H1 (cell line): ENCODE results near the gene BEST2. TPM values are rescaled to one million over a fixed set of nuclear protein-coding genes. Genes with fewer than 3 reads are reported as not detected.

ENCODE experiments used
- CTCF ChIA-PET: fragments of 300-600 bp; sonication (Branson Sonifier 250); formaldehyde crosslinking; loops from one replicate; lab custom pipeline; 2021; ENCODE audit not compliant: partially characterized antibody; lab: Charles Lee
- POLR2A ChIA-PET: fragments of 300-600 bp; sonication (Branson Sonifier 250); formaldehyde crosslinking; loops from one replicate; lab custom pipeline; 2021; ENCODE audit warnings: inconsistent platforms; ENCODE audit not compliant: partially characterized antibody; lab: Charles Lee
- DNase-seq, 2 experiments: peaks; one replicate each; pipeline versions ENCODE4 v3.0.0 to v3.0.0-alpha.2; 2010 to 2022; ENCODE audit warnings: low spot score in 2 of 2, low read depth in 1 of 2, mixed read lengths in 1 of 2
- FAIRE-seq: peaks from 2 replicates; lab custom pipeline; 2011; peaks lifted over from hg19 to GRCh38; lab: Jason Lieb, UNC
- H2AFZ ChIP-seq: 2 replicates; pipeline ENCODE4 v1.8.1; 2012; ENCODE audit warnings: low read length, inconsistent platforms
- H2AK5ac ChIP-seq: 2 replicates; pipeline ENCODE4 v1.6.1; 2013; ENCODE audit warnings: low read depth, low read length
- H2BK120ac ChIP-seq: replicated peaks from 2 replicates; pipeline ENCODE3; 2013; ENCODE audit warnings: low read depth, low read length, inconsistent platforms
- H2BK12ac ChIP-seq: 2 replicates; pipeline ENCODE4 v1.6.1; 2013; ENCODE audit warnings: low read depth, low read length
- H2BK15ac ChIP-seq: 2 replicates; pipeline ENCODE4 v1.6.1; 2013; ENCODE audit warnings: low read length
- H2BK20ac ChIP-seq: 2 replicates; pipeline ENCODE4 v1.6.1; 2013; ENCODE audit warnings: low read length
- H2BK5ac ChIP-seq: 2 replicates; pipeline ENCODE4 v1.6.1; 2013; ENCODE audit warnings: low read depth, low read length
- H3K14ac ChIP-seq: 2 replicates; pipeline ENCODE4 v1.6.1; 2013; ENCODE audit warnings: inconsistent platforms; ENCODE audit not compliant: insufficient read length
- H3K18ac ChIP-seq: 2 replicates; pipeline ENCODE4 v1.6.1; 2013; ENCODE audit warnings: low read length; ENCODE audit errors: extremely low read depth
- H3K23ac ChIP-seq: 2 replicates; pipeline ENCODE4 v1.6.1; 2013; ENCODE audit warnings: inconsistent platforms; ENCODE audit not compliant: insufficient read length
- H3K23me2 ChIP-seq: 2 replicates; pipeline ENCODE4 v1.6.1; 2013; ENCODE audit warnings: low read depth, low read length
- H3K27ac ChIP-seq: 2 replicates; pipeline ENCODE4 v1.6.1; 2011; ENCODE audit warnings: low read depth, low read length, inconsistent platforms
- H3K27me3 ChIP-seq, 4 experiments: replicated peaks in 1 of 4; 1 replicate in 1 of 4; 2 replicates in 3 of 4; pipeline versions ENCODE4 v1.6.1 to v1.8.1; 2011 to 2013; ENCODE audit warnings: low read length in 3 of 4, mild to moderate bottlenecking in 3 of 4, inconsistent platforms in 2 of 4, mixed read lengths in 2 of 4, moderate library complexity in 1 of 4; ENCODE audit not compliant: control insufficient read depth in 3 of 4, insufficient read depth in 3 of 4; ENCODE audit errors: extremely low read depth in 1 of 4
- H3K36me3 ChIP-seq, 4 experiments: 2 replicates each; pipeline versions ENCODE4 v1.6.1 to v1.8.1; 2011 to 2013; ENCODE audit warnings: mild to moderate bottlenecking in 4 of 4, low read length in 3 of 4, moderate library complexity in 2 of 4, control low read depth in 1 of 4, inconsistent platforms in 1 of 4; ENCODE audit not compliant: insufficient read depth in 4 of 4, control insufficient read depth in 2 of 4
- H3K4ac ChIP-seq: replicated peaks from 2 replicates; pipeline ENCODE3; 2013; ENCODE audit warnings: low read length, low read depth, mixed read lengths, inconsistent platforms; ENCODE audit not compliant: insufficient read length
- H3K4me1 ChIP-seq, 4 experiments: replicated peaks in 1 of 4; 1 replicate in 1 of 4; 2 replicates in 3 of 4; pipeline versions ENCODE4 v1.6.1 to v1.8.1; 2011 to 2013; ENCODE audit warnings: low read length in 3 of 4, inconsistent platforms in 2 of 4, mixed read lengths in 1 of 4; ENCODE audit not compliant: insufficient read depth in 4 of 4, control insufficient read depth in 3 of 4
- H3K4me2 ChIP-seq, 2 experiments: 2 replicates each; pipeline versions ENCODE4 v1.6.1 to v1.8.1; 2011 to 2013; ENCODE audit warnings: low read depth in 2 of 2, low read length in 2 of 2, control low read depth in 1 of 2, inconsistent platforms in 1 of 2, mild to moderate bottlenecking in 1 of 2; ENCODE audit not compliant: insufficient read depth in 1 of 2
- H3K4me3 ChIP-seq, 4 experiments: fragments of 200-600, 300-600 bp in 1 of 4; sonication (generic), shearing (Covaris generic), sonication (Bioruptor Twin) in 1 of 4; 2 replicates each; pipeline versions ENCODE4 v1.5.1 to v1.8.1; 2011 to 2016; ENCODE audit warnings: low read length in 4 of 4, low read depth in 3 of 4, control low read depth in 2 of 4, inconsistent platforms in 2 of 4, mild to moderate bottlenecking in 2 of 4, mixed read lengths in 1 of 4, moderate library complexity in 1 of 4; ENCODE audit not compliant: insufficient read depth in 2 of 4; ENCODE audit errors: extremely low read depth in 1 of 4
- H3K56ac ChIP-seq: replicated peaks from 2 replicates; pipeline ENCODE3; 2013; ENCODE audit warnings: low read depth, mild to moderate bottlenecking, mixed read lengths, low read length, inconsistent platforms; ENCODE audit not compliant: insufficient read length
- H3K79me1 ChIP-seq: 2 replicates; pipeline ENCODE4 v1.6.1; 2013; ENCODE audit warnings: low read depth, low read length, control low read depth
- H3K79me2 ChIP-seq, 2 experiments: 2 replicates each; pipeline versions ENCODE4 v1.6.1 to v1.8.1; 2012 to 2013; ENCODE audit warnings: low read length in 2 of 2, mild to moderate bottlenecking in 2 of 2, inconsistent platforms in 1 of 2; ENCODE audit not compliant: insufficient read depth in 2 of 2, control insufficient read depth in 1 of 2
- H3K9ac ChIP-seq, 4 experiments: replicated peaks in 1 of 4; 1 replicate in 1 of 4; 2 replicates in 3 of 4; pipeline versions ENCODE4 v1.6.1 to v1.8.1; 2011 to 2013; ENCODE audit warnings: low read depth in 3 of 4, low read length in 3 of 4, control low read depth in 2 of 4, mild to moderate bottlenecking in 2 of 4, moderate library complexity in 2 of 4, inconsistent platforms in 1 of 4; ENCODE audit errors: extremely low read depth in 1 of 4
- H3K9me3 ChIP-seq, 2 experiments: 2 replicates each; pipeline versions ENCODE4 v1.6.1 to v1.8.1; 2012 to 2013; ENCODE audit warnings: mild to moderate bottlenecking in 2 of 2, moderate library complexity in 2 of 2, control low read depth in 1 of 2, inconsistent platforms in 1 of 2, low read depth in 1 of 2, low read length in 1 of 2, mixed read lengths in 1 of 2; ENCODE audit not compliant: insufficient read depth in 2 of 2
- H4K20me1 ChIP-seq, 2 experiments: replicated peaks in 1 of 2; 2 replicates each; pipeline versions ENCODE3 to v1.8.1; 2011 to 2013; ENCODE audit warnings: inconsistent platforms in 2 of 2, low read length in 2 of 2, mild to moderate bottlenecking in 1 of 2; ENCODE audit not compliant: insufficient read depth in 2 of 2, control insufficient read depth in 1 of 2
- H4K5ac ChIP-seq: 2 replicates; pipeline ENCODE4 v1.6.1; 2013; ENCODE audit warnings: low read length, low read depth, mixed read lengths, inconsistent platforms; ENCODE audit not compliant: insufficient read length
- H4K8ac ChIP-seq: 2 replicates; pipeline ENCODE4 v1.8.0; 2013; ENCODE audit warnings: mild to moderate bottlenecking, moderate library complexity, low read length, inconsistent platforms; ENCODE audit not compliant: insufficient read depth; ENCODE audit errors: extremely low read depth
- H4K91ac ChIP-seq: replicated peaks from 2 replicates; pipeline ENCODE3; 2013; ENCODE audit warnings: low read length, mixed read lengths, inconsistent platforms; ENCODE audit not compliant: insufficient read length
- POU5F1 ChIP-seq: IDR thresholded peaks from 2 replicates; pipeline ENCODE4 v1.6.1; 2011; ENCODE audit warnings: low read depth, mild to moderate bottlenecking, low read length, moderate library complexity
- RBBP5 ChIP-seq: IDR thresholded peaks from 2 replicates; pipeline ENCODE4 v1.7.1; 2012; ENCODE audit warnings: low read depth, mild to moderate bottlenecking, inconsistent platforms, low read length, moderate library complexity, borderline replicate concordance
- ZNF274 ChIP-seq: IDR thresholded peaks from 2 replicates; pipeline ENCODE4 v1.7.0; 2012; ENCODE audit warnings: low read length, borderline replicate concordance; ENCODE audit errors: extremely low read depth
- WGBS, 2 experiments: shearing (Covaris generic) in 1 of 2; methylation state at CpG; one replicate each; pipeline versions ENCODE4 v1.1.6 to v1.1.7; 2013 to 2015; ENCODE audit warnings: low lambda C conversion rate in 2 of 2, mixed read lengths in 2 of 2, inconsistent platforms in 1 of 2, low coverage in 1 of 2, missing lambda C conversion rate in 1 of 2; ENCODE audit not compliant: insufficient replicate concordance in 2 of 2, insufficient coverage in 1 of 2, insufficient read length in 1 of 2; ENCODE audit errors: extremely low coverage in 1 of 2, missing lambda C conversion rate in 1 of 2; 5-methylcytosine and 5-hydroxymethylcytosine counted together
- polyA plus RNA-seq, 7 experiments: library from polyadenylated mRNA; depleted of rRNA in 3 of 7; stranded (reverse) in 5 of 7; unstranded in 2 of 7; fragments of >200 nt in 5 of 7; fragments of 200-250 nt in 2 of 7; gene quantifications; 1 replicate in 5 of 7; 2 replicates in 1 of 7; 4 replicates in 1 of 7; pipeline versions ENCODE4 v1.2.1 to v1.2.3, GENCODE V29; 2011 to 2013; ENCODE audit warnings: missing spikeins in 2 of 7, mixed read lengths in 2 of 7
- total RNA-seq: library from RNA; stranded (reverse); fragmentation: NEBNext Ultra II Directional; extraction: Animal tissue kit (Norgen Biotek cat#: 25700); gene quantifications from 2 replicates; pipeline ENCODE4 v1.2.1, GENCODE V29; 2021

Gene BEST2
- total and polyA plus RNA-seq, 2 of the 8 experiments (the other 6 are each of a cell fraction or from before 2014, with no cell fraction given) = 4.6 to 7.3 TPM

DNA sequence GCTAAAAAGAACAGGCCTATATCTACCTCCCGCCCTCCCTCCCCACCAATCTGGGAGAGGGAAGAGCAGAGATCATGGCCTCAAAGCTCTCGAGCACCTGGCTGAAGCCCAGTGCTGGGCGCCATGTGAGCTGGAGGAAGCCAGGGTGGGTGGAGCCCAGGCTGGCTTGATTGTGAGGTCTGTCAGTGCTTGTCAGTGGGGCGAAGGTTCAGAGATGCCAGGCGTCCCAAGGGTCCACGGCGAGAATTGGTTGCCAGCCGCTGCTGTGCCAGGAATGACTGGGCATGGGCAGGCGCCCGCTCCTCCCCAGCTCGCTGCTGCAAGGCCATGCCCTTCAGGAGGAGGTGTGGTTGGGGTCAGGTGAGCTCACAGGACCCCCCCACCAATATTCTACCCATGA lies 11.5 kb downstream of the BEST2 start:
- Histone ChIP-seq H3K23ac (no peak overlapping the region), H2BK20ac (no peak overlapping the region), H2BK15ac (no peak overlapping the region), H3K9ac (no peak overlapping the region), H4K20me1 (peaks cover 1 to 2% of the 10 kb centered on the region in 2 experiments), H3K56ac (no peak overlapping the region), H4K91ac (no peak overlapping the region), H4K5ac (no peak overlapping the region), H2AK5ac (no peak overlapping the region), H3K79me2 (no peaks in the 10 kb centered on the region), H3K18ac (no peak overlapping the region), H2BK12ac (no peak overlapping the region), H2BK5ac (no peak overlapping the region), H3K14ac (no peak overlapping the region), H4K8ac (no peak overlapping the region), H3K36me3 (peaks cover 7 to 38% (median 24%) of the 10 kb centered on the region in 4 experiments), H3K79me1 (no peaks in the 10 kb centered on the region), H3K23me2 (no peaks in the 10 kb centered on the region), H2BK120ac (no peak overlapping the region), H3K27me3 (no peaks in the 10 kb centered on the region; a peak in 1 of 7 replicates), H3K4me3 (no peak overlapping the region), H3K4me2 (no peak overlapping the region), H3K4me1 (peaks cover 0 to 2% (median 1%) of the 10 kb centered on the region in 4 experiments; a peak in 2 of 7 replicates), H3K4ac (no peak overlapping the region), H3K9me3 (no peaks in the 10 kb centered on the region), H3K27ac (no peak overlapping the region), H2AFZ (no peak overlapping the region)
- 95% methylated on average over 10 of the region's 11 CpGs; no CpG with 5 or more reads in 1 of the 2 experiments for WGBS, 2 experiments
- FAIRE-seq = no peak
- TF ChIP-seq RBBP5 (no peak), POU5F1 (no peak), ZNF274 (no peak)
- no peak for DNase-seq
- ChIA-PET POLR2A (interaction anchor here (0.8 to 9.2 kb wide), 11 partner anchors 10 to 64 kb away, joined by 3 to 70 read pairs (median 5); partner anchors contain the start of genes BEST2, GET3 and HOOK2), CTCF (interaction anchor here (1.0 to 17.5 kb wide), 6 partner anchors 11 to 79 kb away, joined by 3 to 288 read pairs (median 68); partner anchors contain the start of genes BEST2, HOOK2, JUNB and PRDX2)
